Measurements from ENCODE around the gene SLC37A1. TPM values are rescaled to one million over a fixed set of nuclear protein-coding genes. Genes with fewer than 3 reads are reported as not detected.

Gene SLC37A1
- total and polyA plus RNA-seq, 8 donors = 8.9 to 26.8 (median 10.5) TPM

DNA sequence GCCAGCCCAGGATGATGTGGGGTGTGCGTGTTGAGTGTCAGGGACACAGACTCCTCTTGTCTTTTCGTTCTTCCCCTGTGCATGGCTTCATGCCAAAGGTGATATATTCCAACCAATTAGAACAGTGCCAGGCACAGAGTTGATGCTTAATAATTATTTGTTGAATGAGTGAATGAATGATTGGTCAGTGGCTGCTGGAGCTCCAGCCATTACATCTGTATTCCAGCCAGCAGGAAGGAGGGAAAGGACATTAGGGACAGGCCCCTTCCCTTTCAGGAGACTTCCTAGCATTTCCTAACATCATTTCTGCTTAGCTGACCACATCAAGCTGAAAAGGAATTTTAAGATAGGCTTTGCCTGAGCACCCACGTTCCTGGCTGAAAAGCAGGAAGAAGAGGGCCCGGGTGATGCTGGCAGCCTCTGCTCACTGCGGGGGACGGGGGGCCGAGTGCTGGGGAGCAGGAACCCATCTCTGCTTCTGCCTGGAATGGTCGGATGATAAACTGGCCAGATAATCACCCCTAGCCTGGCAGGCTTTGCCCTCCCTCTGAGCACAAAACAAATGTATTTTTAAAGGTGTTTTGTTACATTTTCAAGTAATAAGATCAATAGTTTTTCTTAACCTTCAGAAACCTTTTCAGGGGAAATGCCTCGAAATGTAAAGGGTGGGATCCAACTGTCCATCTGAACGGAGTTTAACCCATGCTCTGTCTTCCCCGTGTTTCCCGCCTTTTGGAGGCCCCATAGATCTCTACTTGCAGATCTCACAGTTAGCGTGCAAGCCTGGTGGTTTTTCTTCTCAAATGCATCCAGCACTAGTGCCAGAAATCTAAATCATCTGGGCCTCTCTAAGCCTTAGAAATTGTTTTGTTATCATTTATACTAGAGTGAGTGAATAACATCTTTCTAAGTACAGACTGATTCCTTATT, 39.0 kb downstream of the SLC37A1 start:
- DNase-seq (peak in 1 of 4 donors; percentile 3), ATAC-seq (no peak)
- H3K4me3 ChIP-seq = no peak overlapping the region
- H3K36me3 ChIP-seq = peaks cover 0 to 61% of the 10 kb centered on the region in 2 donors
- TF ChIP-seq, protein P1, sequence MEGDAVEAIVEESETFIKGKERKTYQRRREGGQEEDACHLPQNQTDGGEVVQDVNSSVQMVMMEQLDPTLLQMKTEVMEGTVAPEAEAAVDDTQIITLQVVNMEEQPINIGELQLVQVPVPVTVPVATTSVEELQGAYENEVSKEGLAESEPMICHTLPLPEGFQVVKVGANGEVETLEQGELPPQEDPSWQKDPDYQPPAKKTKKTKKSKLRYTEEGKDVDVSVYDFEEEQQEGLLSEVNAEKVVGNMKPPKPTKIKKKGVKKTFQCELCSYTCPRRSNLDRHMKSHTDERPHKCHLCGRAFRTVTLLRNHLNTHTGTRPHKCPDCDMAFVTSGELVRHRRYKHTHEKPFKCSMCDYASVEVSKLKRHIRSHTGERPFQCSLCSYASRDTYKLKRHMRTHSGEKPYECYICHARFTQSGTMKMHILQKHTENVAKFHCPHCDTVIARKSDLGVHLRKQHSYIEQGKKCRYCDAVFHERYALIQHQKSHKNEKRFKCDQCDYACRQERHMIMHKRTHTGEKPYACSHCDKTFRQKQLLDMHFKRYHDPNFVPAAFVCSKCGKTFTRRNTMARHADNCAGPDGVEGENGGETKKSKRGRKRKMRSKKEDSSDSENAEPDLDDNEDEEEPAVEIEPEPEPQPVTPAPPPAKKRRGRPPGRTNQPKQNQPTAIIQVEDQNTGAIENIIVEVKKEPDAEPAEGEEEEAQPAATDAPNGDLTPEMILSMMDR (IDR thresholded peaks at IDR 0.05) = no peak
- peaks cover 0 to 2% of the 10 kb centered on the region in 2 donors for H3K4me1 ChIP-seq
- H3K27me3 ChIP-seq = no peaks in the 10 kb centered on the region
- intact Hi-C loops (cut with DNase I) = no loop called here
- H3K27ac ChIP-seq = no peak overlapping the region
- H3K9me3 ChIP-seq = no peaks in the 10 kb centered on the region

DNA sequence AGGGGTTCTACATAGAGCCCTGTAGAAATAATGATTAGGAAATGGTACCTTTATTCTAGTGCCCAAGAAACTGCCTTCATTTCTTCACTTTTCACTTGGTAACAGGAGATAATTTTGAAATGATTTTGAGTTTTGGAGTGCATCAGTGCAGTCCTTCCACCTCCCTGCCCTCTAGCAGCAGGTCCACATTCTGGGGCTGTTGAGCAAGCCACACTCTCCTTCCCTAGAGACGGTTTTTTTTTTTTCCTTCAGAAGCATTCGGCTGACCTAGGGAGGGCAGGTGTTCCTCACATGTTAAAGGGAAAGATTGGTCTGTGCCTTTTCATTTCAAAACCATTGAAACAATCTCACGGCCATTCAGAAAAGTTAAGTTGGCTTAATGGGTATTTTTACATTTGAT, 39.8 kb downstream of the SLC37A1 start:
- intact Hi-C loops (cut with DNase I) = no loop called here
- peak in 1 of 4 donors; percentile 41 for DNase-seq
- H3K4me1 ChIP-seq = peaks cover 0 to 2% of the 10 kb centered on the region in 2 donors
- H3K27me3 ChIP-seq = no peaks in the 10 kb centered on the region
- H3K9me3 ChIP-seq = no peaks in the 10 kb centered on the region
- TF ChIP-seq, protein P1 (IDR thresholded peaks at IDR 0.05) = peak in 1 of 2 donors; percentile 40
- peak; percentile 79 for ATAC-seq
- H3K27ac ChIP-seq = no peak overlapping the region
- peaks cover 0 to 61% of the 10 kb centered on the region in 2 donors for H3K36me3 ChIP-seq
- H3K4me3 ChIP-seq = no peak overlapping the region

DNA sequence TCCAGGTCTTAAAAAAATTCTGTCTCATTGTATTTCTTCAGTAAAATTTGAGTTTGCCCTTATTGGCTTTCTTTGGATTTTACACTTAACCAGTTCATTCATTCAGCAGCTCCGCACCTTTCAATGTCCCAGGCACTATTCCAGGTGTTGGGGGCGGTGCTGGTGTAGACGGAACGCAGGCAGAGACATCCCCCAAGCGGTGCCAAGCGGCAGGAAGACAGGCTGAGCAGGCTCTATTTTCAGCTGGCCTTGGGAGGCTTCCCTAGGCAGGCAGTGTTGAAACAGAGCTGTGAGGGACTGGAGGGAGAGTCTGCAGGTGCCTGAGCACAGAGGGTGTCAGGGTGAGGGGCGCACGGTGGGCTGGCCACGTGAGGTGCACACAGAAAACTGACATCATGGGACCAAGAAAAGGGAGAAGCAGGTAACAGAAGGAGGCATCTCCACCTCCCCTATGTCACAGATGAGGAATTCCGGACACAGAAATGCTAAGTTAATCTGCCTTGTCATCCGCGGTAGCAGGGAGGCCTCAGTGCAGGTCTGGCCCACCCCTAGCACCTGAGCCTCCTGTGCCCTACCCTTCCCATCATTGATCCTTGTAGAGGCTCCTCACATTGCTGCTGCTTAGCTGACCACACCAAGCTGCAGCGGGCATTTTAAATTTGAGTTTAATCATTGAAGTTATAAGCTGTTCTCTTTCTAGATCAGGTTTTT, 40.8 kb downstream of the SLC37A1 start:
- peaks cover 0 to 61% of the 10 kb centered on the region in 2 donors for H3K36me3 ChIP-seq
- no peak overlapping the region for H3K4me3 ChIP-seq
- DNase-seq = peak in 1 of 4 donors; percentile 30
- H3K9me3 ChIP-seq = no peaks in the 10 kb centered on the region
- no peak overlapping the region for H3K27ac ChIP-seq
- H3K4me1 ChIP-seq = peaks cover 0 to 2% of the 10 kb centered on the region in 2 donors
- intact Hi-C loops (cut with DNase I) = no loop called here
- no peaks in the 10 kb centered on the region for H3K27me3 ChIP-seq
- ATAC-seq = no peak
- TF ChIP-seq, protein P1 (IDR thresholded peaks at IDR 0.05) = no peak

DNA sequence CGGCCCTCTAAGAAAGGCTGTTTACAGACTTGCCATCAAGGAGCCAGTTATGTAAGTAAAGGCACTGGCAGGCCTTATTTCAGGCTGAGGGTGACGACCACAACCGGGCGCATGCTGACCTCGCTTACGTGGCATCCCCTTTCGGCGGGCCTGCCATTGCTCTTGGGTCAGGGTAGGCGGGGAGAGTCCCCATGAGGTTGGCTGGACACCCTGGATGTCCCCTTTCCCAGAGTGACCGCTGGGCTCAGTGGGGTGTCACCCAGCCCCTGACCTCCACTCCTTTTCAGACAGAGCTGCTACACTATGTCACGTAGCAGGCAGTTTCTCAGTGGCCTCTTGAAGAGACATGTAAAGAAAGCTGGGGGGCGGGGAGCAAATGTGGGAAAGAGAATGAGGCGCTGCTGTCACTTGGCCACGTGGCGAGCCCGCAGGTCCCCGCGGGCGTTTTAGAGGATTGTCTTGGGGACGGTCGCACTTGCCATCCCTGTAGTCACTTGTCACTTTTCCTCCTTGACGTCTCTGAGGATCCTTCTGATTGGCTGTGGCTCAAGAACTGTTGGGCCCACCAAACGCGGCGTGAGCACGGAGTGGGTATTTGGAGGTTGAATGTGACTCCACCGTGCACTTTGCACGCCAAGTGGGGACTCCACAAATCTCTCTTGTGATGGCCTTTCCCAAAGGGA, 42.2 kb downstream of the SLC37A1 start:
- Histone ChIP-seq H3K9me3 (no peaks in the 10 kb centered on the region), H3K4me1 (peaks cover 0 to 2% of the 10 kb centered on the region in 2 donors), H3K27me3 (no peaks in the 10 kb centered on the region), H3K4me3 (no peak overlapping the region), H3K36me3 (peaks cover 0 to 69% of the 10 kb centered on the region in 2 donors), H3K27ac (no peak overlapping the region)
- TF ChIP-seq, protein P1 (IDR thresholded peaks at IDR 0.05) = no peak
- no peak for ATAC-seq
- intact Hi-C loops (cut with DNase I) = no loop called here
- DNase-seq = peak in 2 of 4 donors; percentile 26 to 38
